HEK293T (cell line): ENCODE measurements around the gene SCN1A.

ENCODE experiments used
- ELF4 ChIP-seq: fragments of 450-650 bp; IDR thresholded peaks from 2 replicates; pipeline ENCODE4 v1.6.1; 2017; ENCODE audit warnings: antibody characterized with exemption
- FOXA1 ChIP-seq: fragments of 450-650 bp; IDR thresholded peaks from 2 replicates; pipeline ENCODE4 v1.6.1; 2016; ENCODE audit warnings: mild to moderate bottlenecking
- FOXK2 ChIP-seq: fragments of 450-650 bp; IDR thresholded peaks from 2 replicates; pipeline ENCODE4 v1.6.1; 2016; ENCODE audit warnings: mild to moderate bottlenecking
- FOXM1 ChIP-seq: fragments of 450-650 bp; IDR thresholded peaks from 2 replicates; pipeline ENCODE4 v1.6.1; 2017; ENCODE audit warnings: mild to moderate bottlenecking, borderline replicate concordance
- HDGF ChIP-seq: fragments of 450-650 bp; IDR thresholded peaks from 2 replicates; pipeline ENCODE4 v1.6.1; 2017; ENCODE audit warnings: antibody characterized with exemption, borderline replicate concordance
- L3MBTL2 ChIP-seq: fragments of 450-650 bp; conservative IDR thresholded peaks from 2 replicates; pipeline ENCODE4 v1.6.1; 2016; ENCODE audit warnings: mild to moderate bottlenecking
- LEF1 ChIP-seq: fragments of 450-650 bp; IDR thresholded peaks from 2 replicates; pipeline ENCODE4 v1.6.1; 2017; ENCODE audit warnings: mild to moderate bottlenecking, borderline replicate concordance
- SUZ12 ChIP-seq: fragments of 450-650 bp; IDR thresholded peaks from 2 replicates; pipeline ENCODE4 v1.6.1; 2016; ENCODE audit warnings: mild to moderate bottlenecking
- TARDBP ChIP-seq: fragments of 450-650 bp; IDR thresholded peaks from 2 replicates; pipeline ENCODE4 v1.6.1; 2016
- ZNF384 ChIP-seq: fragments of 450-650 bp; IDR thresholded peaks from 2 replicates; pipeline ENCODE4 v1.6.1; 2016

GRCh38 chr2:165959371-165959770 lies 168.4 kb downstream of the SCN1A start:
- TF ChIP-seq FOXM1 (no peak), ZNF384 (no peak), FOXA1 (no peak), TARDBP (no peak), HDGF (no peak), SUZ12 (no peak), LEF1 (no peak), ELF4 (no peak), FOXK2 (no peak), L3MBTL2 (no peak)
